Measurements from ENCODE around the gene AGPAT4.

The AGPAT4 gene

DNA sequence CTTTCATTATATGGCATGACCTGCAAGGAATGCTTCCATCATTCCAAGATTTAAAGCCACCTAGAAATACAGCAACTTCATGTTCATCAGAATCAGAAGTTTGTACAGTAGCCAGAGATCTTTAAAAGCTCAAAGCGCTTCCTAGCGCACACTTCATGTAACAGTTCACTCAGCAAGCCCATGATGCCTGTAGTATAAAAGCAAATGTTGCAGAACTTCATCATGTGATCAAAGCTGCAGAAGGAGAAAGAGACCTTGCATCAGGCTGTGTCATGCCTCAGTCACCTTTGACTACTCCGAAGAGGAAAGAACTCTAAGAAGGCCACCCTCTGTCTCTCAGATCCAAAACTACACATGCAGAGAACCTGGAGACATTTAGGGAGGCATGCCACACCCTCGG lies 78.5 kb downstream of the AGPAT4 start:
- H3K4me3 ChIP-seq (ENCODE audit: low read depth in 1 of 5, low read length in 5 of 5) = no peak overlapping the region
- no peak overlapping the region for H3K9ac ChIP-seq (ENCODE audit: low read length in 5 of 5)
- H3K27ac ChIP-seq (ENCODE audit: low read depth, low read length) = no peak overlapping the region
- no peaks in the 10 kb centered on the region for H3K27me3 ChIP-seq (ENCODE audit: control insufficient read depth in 5 of 5, insufficient read depth in 4 of 5, low read length in 5 of 5)
- peaks cover 0 to 7% (median 0%) of the 10 kb centered on the region in 5 donors for H3K9me3 ChIP-seq (ENCODE audit: control insufficient read depth in 5 of 5, low read length in 5 of 5)
- no peaks in the 10 kb centered on the region for H3K36me3 ChIP-seq (ENCODE audit: control insufficient read depth in 5 of 5, insufficient read depth in 5 of 5, low read length in 5 of 5)
- peaks cover 0 to 5% (median 2%) of the 10 kb centered on the region in 5 donors for H3K4me1 ChIP-seq (ENCODE audit: control insufficient read depth in 5 of 5, insufficient read depth in 5 of 5, low read length in 5 of 5)

DNA sequence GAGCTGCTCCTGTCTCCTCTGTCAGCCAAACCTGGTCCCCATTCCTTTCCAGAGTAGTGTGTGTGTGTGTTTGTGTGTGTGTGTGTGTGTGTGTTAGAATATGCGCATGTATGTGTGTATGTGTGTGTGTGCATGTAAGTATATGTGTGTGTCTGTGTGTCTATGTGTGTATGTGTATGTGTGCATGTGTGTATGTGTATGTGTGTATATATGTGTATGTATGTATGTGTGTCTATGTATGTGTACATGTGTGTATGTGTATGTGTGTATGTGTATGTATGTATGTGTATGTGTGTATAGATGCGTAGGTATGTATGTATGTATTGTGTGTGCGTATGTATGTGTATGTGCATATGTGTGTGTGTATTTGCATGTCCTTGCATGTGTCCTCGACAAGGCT lies 79.5 kb downstream of the AGPAT4 start:
- Histone ChIP-seq H3K27ac (ENCODE audit: low read depth, low read length) (no peak overlapping the region), H3K27me3 (ENCODE audit: control insufficient read depth in 5 of 5, insufficient read depth in 4 of 5, low read length in 5 of 5) (no peaks in the 10 kb centered on the region), H3K9ac (ENCODE audit: low read length in 5 of 5) (no peak overlapping the region), H3K4me1 (ENCODE audit: control insufficient read depth in 5 of 5, insufficient read depth in 5 of 5, low read length in 5 of 5) (peaks cover 0 to 5% (median 2%) of the 10 kb centered on the region in 5 donors), H3K36me3 (ENCODE audit: control insufficient read depth in 5 of 5, insufficient read depth in 5 of 5, low read length in 5 of 5) (no peaks in the 10 kb centered on the region), H3K9me3 (ENCODE audit: control insufficient read depth in 5 of 5, low read length in 5 of 5) (peaks cover 0 to 7% (median 0%) of the 10 kb centered on the region in 5 donors), H3K4me3 (ENCODE audit: low read depth in 1 of 5, low read length in 5 of 5) (no peak overlapping the region)

DNA sequence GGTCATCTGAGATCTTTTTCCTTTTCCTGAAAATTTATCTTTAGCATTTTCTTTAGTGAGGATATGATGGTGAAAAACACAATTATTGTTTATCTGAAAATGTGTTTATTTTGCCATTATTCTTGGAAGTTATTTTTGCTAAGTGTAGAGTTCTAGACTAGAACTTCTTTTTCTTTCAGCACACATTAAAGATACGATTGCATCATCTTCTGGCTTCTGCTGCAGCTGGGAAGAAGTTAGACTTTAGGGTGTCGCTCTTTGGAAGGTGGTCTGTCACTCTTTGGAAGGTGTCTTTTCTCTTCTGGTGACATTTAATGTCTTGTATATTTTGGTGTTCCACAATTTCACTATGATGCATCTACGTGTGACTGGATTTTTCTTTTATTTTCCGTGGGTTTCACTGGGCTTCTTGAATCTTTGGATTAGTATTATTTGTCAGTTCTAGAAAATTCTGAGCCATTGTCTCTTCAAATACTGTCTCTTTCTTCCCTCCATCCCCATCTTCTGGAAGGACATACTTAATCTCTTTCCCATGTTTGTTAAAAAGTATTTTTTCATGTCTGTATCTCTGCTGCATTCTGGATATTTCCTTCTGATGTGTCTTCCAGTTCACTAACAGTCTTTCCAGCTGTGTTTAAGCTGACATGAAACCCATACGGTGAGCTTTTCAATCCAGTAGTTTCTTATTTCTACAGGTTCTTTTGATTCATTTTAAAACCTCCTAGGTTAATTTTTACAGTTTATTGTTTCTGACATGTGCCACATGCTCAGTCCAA lies 81.0 kb downstream of the AGPAT4 start:
- Histone ChIP-seq H3K27ac (ENCODE audit: low read depth, low read length) (no peak overlapping the region), H3K9ac (ENCODE audit: low read length in 5 of 5) (no peak overlapping the region), H3K36me3 (ENCODE audit: control insufficient read depth in 5 of 5, insufficient read depth in 5 of 5, low read length in 5 of 5) (no peaks in the 10 kb centered on the region), H3K4me1 (ENCODE audit: control insufficient read depth in 5 of 5, insufficient read depth in 5 of 5, low read length in 5 of 5) (peaks cover 0 to 2% (median under 1%) of the 10 kb centered on the region in 5 donors), H3K4me3 (ENCODE audit: low read depth in 1 of 5, low read length in 5 of 5) (no peak overlapping the region), H3K27me3 (ENCODE audit: control insufficient read depth in 5 of 5, insufficient read depth in 4 of 5, low read length in 5 of 5) (no peaks in the 10 kb centered on the region), H3K9me3 (ENCODE audit: control insufficient read depth in 5 of 5, low read length in 5 of 5) (peaks cover 0 to 7% (median 0%) of the 10 kb centered on the region in 5 donors)

DNA sequence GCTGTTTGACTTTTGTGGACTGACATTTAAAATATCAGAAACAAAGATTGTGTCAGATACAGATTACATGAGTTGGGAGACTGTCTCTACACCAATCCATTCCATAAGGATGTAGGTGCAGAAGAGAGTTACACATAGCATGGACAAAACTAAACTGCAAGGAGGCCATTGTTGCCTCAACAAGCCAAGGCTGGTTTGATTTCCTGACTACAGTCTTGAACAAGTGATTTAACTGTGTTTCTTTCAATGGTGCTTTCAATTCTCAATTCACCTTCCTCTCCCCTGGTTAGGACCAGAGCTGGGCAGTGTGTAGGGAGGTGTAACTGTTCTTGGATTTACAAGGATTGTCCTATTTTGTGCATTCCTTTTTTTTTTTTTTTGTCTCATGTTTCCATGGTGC lies 82.2 kb downstream of the AGPAT4 start:
- H3K4me3 ChIP-seq (ENCODE audit: low read depth in 1 of 5, low read length in 5 of 5) = no peak overlapping the region
- H3K9ac ChIP-seq (ENCODE audit: low read length in 5 of 5) = no peak overlapping the region
- no peaks in the 10 kb centered on the region for H3K4me1 ChIP-seq (ENCODE audit: control insufficient read depth in 5 of 5, insufficient read depth in 5 of 5, low read length in 5 of 5)
- no peaks in the 10 kb centered on the region for H3K36me3 ChIP-seq (ENCODE audit: control insufficient read depth in 5 of 5, insufficient read depth in 5 of 5, low read length in 5 of 5)
- H3K27me3 ChIP-seq (ENCODE audit: control insufficient read depth in 5 of 5, insufficient read depth in 4 of 5, low read length in 5 of 5) = no peaks in the 10 kb centered on the region
- peaks cover 0 to 7% (median 0%) of the 10 kb centered on the region in 5 donors for H3K9me3 ChIP-seq (ENCODE audit: control insufficient read depth in 5 of 5, low read length in 5 of 5)
- H3K27ac ChIP-seq (ENCODE audit: low read depth, low read length) = no peak overlapping the region

DNA sequence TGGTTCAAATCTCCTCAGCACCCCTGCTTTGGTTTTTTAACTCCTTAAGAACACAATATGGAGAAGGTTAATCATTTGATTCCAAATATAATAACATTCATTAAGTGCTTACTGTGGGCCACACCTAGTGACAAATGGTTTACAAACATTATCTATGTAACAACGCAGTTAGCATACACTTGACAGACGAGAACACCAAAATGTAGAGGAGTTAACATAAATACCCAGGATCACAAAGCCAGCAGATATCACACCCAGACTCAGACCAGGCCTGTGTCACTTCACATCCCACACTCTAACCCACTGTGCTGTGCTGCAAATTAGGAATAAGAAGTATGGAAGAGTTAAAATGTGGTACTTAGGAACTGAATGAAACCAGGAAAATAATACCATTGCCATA lies 82.9 kb downstream of the AGPAT4 start:
- Histone ChIP-seq H3K4me3 (ENCODE audit: low read depth in 1 of 5, low read length in 5 of 5) (no peak overlapping the region), H3K4me1 (ENCODE audit: control insufficient read depth in 5 of 5, insufficient read depth in 5 of 5, low read length in 5 of 5) (peaks cover 0 to 3% (median 0%) of the 10 kb centered on the region in 5 donors), H3K27ac (ENCODE audit: low read depth, low read length) (no peak overlapping the region), H3K36me3 (ENCODE audit: control insufficient read depth in 5 of 5, insufficient read depth in 5 of 5, low read length in 5 of 5) (no peaks in the 10 kb centered on the region), H3K9ac (ENCODE audit: low read length in 5 of 5) (no peak overlapping the region), H3K9me3 (ENCODE audit: control insufficient read depth in 5 of 5, low read length in 5 of 5) (peaks cover 0 to 7% (median 0%) of the 10 kb centered on the region in 5 donors), H3K27me3 (ENCODE audit: control insufficient read depth in 5 of 5, insufficient read depth in 4 of 5, low read length in 5 of 5) (no peaks in the 10 kb centered on the region)

DNA sequence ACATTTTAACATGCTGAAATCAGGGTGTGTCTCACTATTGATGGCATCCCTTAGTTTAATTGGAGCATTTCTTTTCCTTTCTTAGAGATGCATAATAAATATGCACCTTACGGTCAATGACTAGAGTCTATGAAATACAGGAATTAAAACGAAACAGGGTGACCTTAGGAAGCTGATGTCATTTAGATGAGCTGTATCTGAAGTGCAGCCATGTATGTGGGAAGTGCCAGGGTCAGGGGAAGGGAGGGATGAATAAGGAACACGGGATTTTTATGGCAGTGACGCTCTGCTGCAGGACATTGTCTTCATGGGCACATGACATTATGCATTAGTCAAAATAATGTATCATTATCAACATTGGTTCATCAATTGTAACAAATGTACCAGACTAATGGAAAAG lies 84.0 kb downstream of the AGPAT4 start:
- H3K9ac ChIP-seq (ENCODE audit: low read length in 5 of 5) = no peak overlapping the region
- no peaks in the 10 kb centered on the region for H3K27me3 ChIP-seq (ENCODE audit: control insufficient read depth in 5 of 5, insufficient read depth in 4 of 5, low read length in 5 of 5)
- H3K27ac ChIP-seq (ENCODE audit: low read depth, low read length) = no peak overlapping the region
- no peaks in the 10 kb centered on the region for H3K36me3 ChIP-seq (ENCODE audit: control insufficient read depth in 5 of 5, insufficient read depth in 5 of 5, low read length in 5 of 5)
- peaks cover 0 to 5% (median 0%) of the 10 kb centered on the region in 5 donors for H3K4me1 ChIP-seq (ENCODE audit: control insufficient read depth in 5 of 5, insufficient read depth in 5 of 5, low read length in 5 of 5)
- H3K9me3 ChIP-seq (ENCODE audit: control insufficient read depth in 5 of 5, low read length in 5 of 5) = peaks cover 0 to 7% (median 0%) of the 10 kb centered on the region in 5 donors
- no peak overlapping the region for H3K4me3 ChIP-seq (ENCODE audit: low read depth in 1 of 5, low read length in 5 of 5)

DNA sequence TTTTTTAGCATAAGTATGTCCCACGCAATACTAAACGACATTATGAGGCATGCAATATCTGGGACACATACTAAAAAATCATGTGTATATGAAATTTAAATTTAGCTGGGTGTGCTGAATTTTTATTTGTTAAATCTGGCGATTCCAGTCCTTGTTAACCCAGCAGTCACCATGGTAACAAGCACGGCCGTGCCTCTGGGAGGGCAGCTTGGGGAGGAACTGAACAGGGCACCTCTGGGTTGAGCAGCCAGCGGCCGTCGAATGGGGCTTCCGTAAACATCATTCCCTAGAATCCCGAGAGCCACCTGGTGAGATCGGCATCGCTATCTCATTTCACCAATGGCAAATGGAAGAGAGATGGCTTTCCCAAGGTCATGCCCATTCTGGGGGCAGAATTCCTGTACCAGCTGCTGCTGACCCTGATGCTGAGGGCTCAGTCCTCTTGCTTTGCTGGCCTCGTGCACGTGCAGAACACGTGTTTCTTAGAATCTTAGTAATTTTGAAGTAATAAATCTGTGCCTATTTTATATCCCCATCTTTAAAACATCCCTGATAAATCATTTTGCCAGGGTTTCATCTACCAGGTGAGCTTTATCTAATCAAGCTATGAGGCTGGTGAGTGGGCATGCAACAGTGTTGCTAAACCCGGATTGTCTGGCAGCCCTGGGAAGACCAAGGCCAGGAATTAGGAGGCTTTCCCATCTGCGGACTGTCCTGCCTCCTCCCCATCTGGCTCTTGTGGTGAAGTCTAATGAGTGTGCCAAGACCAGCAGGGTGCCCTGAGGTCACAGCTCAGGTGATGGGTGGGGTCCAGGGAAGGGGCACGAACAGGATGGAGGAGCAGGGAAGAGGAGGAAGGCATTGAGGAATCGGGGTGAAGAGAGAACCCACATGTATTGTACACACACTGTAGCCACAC lies 85.1 kb downstream of the AGPAT4 start:
- peaks cover 0 to 5% (median 0%) of the 10 kb centered on the region in 5 donors for H3K36me3 ChIP-seq (ENCODE audit: control insufficient read depth in 5 of 5, insufficient read depth in 5 of 5, low read length in 5 of 5)
- H3K9me3 ChIP-seq (ENCODE audit: control insufficient read depth in 5 of 5, low read length in 5 of 5) = peaks cover 0 to 7% (median 0%) of the 10 kb centered on the region in 5 donors
- no peaks in the 10 kb centered on the region for H3K27me3 ChIP-seq (ENCODE audit: control insufficient read depth in 5 of 5, insufficient read depth in 4 of 5, low read length in 5 of 5)
- no peak overlapping the region for H3K4me3 ChIP-seq (ENCODE audit: low read depth in 1 of 5, low read length in 5 of 5)
- no peak overlapping the region for H3K27ac ChIP-seq (ENCODE audit: low read depth, low read length)
- H3K4me1 ChIP-seq (ENCODE audit: control insufficient read depth in 5 of 5, insufficient read depth in 5 of 5, low read length in 5 of 5) = peaks cover 0 to 5% (median 0%) of the 10 kb centered on the region in 5 donors
- H3K9ac ChIP-seq (ENCODE audit: low read length in 5 of 5) = no peak overlapping the region

DNA sequence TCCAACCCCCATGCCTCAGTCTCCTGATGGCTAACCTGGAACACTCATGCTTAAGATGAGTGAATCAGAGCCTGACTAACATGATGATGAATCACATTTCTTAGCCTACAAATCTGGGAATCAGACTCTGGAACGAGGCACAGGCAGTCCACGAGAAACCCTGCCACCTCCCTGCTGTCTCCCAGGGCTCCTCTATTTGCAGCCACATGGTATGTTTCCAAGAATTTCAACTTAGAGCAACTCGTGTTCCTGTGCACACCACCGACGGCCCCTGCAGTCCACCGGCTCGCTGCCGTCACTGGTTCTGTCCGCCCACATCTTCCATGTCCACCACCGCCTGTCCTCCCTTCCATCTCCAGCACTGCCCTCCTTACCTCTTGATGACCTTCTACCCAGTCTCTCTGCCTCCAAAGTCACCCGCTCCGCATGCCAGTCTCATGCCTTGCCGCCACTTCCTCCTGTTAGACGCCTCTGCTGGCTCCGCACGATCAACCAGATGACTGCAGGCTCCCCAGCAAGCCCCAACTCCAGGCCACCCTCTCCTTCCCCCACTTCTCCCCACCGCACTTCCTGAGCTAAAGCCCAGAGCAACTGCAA lies 87.6 kb downstream of the AGPAT4 start:
- no peak overlapping the region for H3K4me3 ChIP-seq (ENCODE audit: low read depth in 1 of 5, low read length in 5 of 5)
- no peaks in the 10 kb centered on the region for H3K27me3 ChIP-seq (ENCODE audit: control insufficient read depth in 5 of 5, insufficient read depth in 4 of 5, low read length in 5 of 5)
- no peak overlapping the region for H3K27ac ChIP-seq (ENCODE audit: low read depth, low read length)
- peaks cover 0 to 2% (median 0%) of the 10 kb centered on the region in 5 donors for H3K9me3 ChIP-seq (ENCODE audit: control insufficient read depth in 5 of 5, low read length in 5 of 5)
- no peak overlapping the region for H3K9ac ChIP-seq (ENCODE audit: low read length in 5 of 5)
- H3K36me3 ChIP-seq (ENCODE audit: control insufficient read depth in 5 of 5, insufficient read depth in 5 of 5, low read length in 5 of 5) = peaks cover 0 to 5% (median 0%) of the 10 kb centered on the region in 5 donors
- H3K4me1 ChIP-seq (ENCODE audit: control insufficient read depth in 5 of 5, insufficient read depth in 5 of 5, low read length in 5 of 5) = peaks cover 0 to 5% (median 0%) of the 10 kb centered on the region in 5 donors

DNA sequence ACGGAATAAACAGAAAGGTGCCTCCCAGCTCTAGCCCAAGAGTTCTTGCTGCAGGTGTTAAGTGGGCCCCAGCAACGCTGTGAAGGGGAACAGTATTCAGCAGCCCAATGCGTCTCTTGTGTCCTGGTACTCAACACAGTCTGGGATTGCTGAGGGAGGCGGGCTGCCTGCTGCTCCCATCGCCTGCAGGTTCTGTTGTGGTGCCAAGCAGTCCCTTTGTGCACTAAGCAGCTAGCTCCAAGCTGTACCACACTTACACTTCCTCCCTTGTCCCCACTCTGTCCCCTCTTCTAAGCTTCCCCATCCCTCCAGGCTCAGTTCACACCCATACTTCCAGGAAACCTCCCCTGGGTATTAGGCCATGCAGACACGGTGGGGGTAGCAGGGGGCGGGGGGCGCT lies 92.7 kb downstream of the AGPAT4 start:
- Histone ChIP-seq H3K9me3 (ENCODE audit: control insufficient read depth in 5 of 5, low read length in 5 of 5) (peaks cover 0 to 10% (median 5%) of the 10 kb centered on the region in 5 donors), H3K36me3 (ENCODE audit: control insufficient read depth in 5 of 5, insufficient read depth in 5 of 5, low read length in 5 of 5) (peaks cover 0 to 5% (median 0%) of the 10 kb centered on the region in 5 donors), H3K27me3 (ENCODE audit: control insufficient read depth in 5 of 5, insufficient read depth in 4 of 5, low read length in 5 of 5) (no peaks in the 10 kb centered on the region), H3K9ac (ENCODE audit: low read length in 5 of 5) (no peak overlapping the region), H3K4me3 (ENCODE audit: low read depth in 1 of 5, low read length in 5 of 5) (no peak overlapping the region), H3K4me1 (ENCODE audit: control insufficient read depth in 5 of 5, insufficient read depth in 5 of 5, low read length in 5 of 5) (peaks cover 0 to 3% (median 0%) of the 10 kb centered on the region in 5 donors), H3K27ac (ENCODE audit: low read depth, low read length) (no peak overlapping the region)
